Spleen (tissue), 7 donors: Measurements from ENCODE around the gene UBAP2L.
A peak's percentile ranks its signal among the peaks of the same experiment; 100 is the strongest.

Source experiments
- POLR2A ChIP-seq, 3 donors: fragments of 450-650 bp; IDR thresholded peaks; one replicate each; pipeline ENCODE4 v1.5.1; 2017; ENCODE audit warnings: antibody characterized with exemption in 3 of 3, mild to moderate bottlenecking in 1 of 3
- POLR2AphosphoS5 ChIP-seq, 3 donors: sonication (generic); formaldehyde crosslinking; IDR thresholded peaks; one replicate each; pipeline ENCODE4 v1.5.1; 2017; ENCODE audit warnings: antibody characterized with exemption in 3 of 3
- TF ChIP-seq, protein P1 (sequence below), 11 experiments: fragments of 200-600 bp in 7 of 11; fragments of 450-650 bp in 4 of 11; sonication (generic) in 4 of 11; IDR thresholded peaks in 8 of 11; conservative IDR thresholded peaks in 3 of 11; 1 replicate in 7 of 11; 2 replicates in 4 of 11; pipeline versions ENCODE4 v1.4.0 to v1.8.0; 2016 to 2021; ENCODE audit warnings: antibody characterized with exemption in 11 of 11, inconsistent platforms in 4 of 11, mild to moderate bottlenecking in 1 of 11
- donor health status: DM: no; HTN: no; CAD: no; lungs with moderate emphysema.
- donor health status: DM: no; HTN: no; CAD: no.
- donor health status: DM: no; HTN: no; CAD: no.

DNA sequence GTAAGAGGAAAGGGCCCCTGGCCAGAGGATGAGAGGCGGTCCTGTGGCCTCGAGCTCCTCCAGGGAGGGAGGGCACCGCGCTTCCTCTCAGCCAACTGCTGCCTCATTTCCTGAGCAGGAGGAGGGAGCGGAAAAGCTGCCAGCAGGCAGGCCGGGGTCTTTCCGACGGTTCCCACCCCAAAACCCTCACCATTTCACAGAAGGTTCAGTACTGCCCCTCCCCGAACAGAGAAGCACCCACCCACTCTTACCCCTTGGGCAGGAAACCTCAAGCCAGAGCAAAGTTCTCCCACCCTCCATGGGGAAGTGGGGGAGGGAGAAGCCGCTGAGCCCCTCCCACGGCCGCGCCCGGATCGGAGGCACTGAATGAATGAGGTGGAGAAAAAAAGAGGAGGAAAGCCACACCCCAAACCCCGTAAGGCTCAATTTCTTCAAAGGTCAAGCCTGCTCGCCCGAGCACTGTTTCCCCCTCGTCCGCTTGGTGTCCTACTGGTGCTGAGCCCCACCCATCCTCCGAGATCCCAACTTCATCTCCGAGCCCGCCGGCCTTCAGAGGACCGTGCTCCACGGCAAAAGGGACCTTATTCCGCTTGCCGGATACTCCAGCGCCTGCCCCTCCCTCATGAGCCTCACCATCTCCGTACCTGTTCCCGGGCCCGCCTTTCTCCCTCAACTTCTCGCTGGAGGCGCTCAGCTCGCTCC, 38.3 kb upstream of the UBAP2L start:
- TF ChIP-seq, protein P1, sequence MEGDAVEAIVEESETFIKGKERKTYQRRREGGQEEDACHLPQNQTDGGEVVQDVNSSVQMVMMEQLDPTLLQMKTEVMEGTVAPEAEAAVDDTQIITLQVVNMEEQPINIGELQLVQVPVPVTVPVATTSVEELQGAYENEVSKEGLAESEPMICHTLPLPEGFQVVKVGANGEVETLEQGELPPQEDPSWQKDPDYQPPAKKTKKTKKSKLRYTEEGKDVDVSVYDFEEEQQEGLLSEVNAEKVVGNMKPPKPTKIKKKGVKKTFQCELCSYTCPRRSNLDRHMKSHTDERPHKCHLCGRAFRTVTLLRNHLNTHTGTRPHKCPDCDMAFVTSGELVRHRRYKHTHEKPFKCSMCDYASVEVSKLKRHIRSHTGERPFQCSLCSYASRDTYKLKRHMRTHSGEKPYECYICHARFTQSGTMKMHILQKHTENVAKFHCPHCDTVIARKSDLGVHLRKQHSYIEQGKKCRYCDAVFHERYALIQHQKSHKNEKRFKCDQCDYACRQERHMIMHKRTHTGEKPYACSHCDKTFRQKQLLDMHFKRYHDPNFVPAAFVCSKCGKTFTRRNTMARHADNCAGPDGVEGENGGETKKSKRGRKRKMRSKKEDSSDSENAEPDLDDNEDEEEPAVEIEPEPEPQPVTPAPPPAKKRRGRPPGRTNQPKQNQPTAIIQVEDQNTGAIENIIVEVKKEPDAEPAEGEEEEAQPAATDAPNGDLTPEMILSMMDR (IDR thresholded peaks at IDR 0.05 in 8 of 11, conservative IDR thresholded peaks at IDR 0.05 in 3 of 11): no peak
- TF ChIP-seq POLR2A (IDR thresholded peaks at IDR 0.05) (no peak), POLR2AphosphoS5 (IDR thresholded peaks at IDR 0.05) (peak; percentile 79 to 91 (median 91))
